Endothelial cell of umbilical vein (primary cell): ENCODE data around the gene RPS8. TPM values are rescaled to one million over a fixed set of nuclear protein-coding genes. Genes with fewer than 3 reads are reported as not detected.

Experiments used
- BruUV-seq: library from RNA; stranded (reverse); fragments of 400-500 nt; replicated peaks from 2 replicates; lab custom pipeline; 2021; lab: Mats Ljungman, UMichigan
- CTCF ChIA-PET: fragments of 300-600, 350-600 bp; sonication (Branson Sonifier 250); formaldehyde crosslinking; loops from one replicate; lab custom pipeline; 2021; ENCODE audit warnings: antibody characterized with exemption, inconsistent platforms; lab: Charles Lee
- POLR2A ChIA-PET: fragments of 300-600, 350-600 bp; sonication (Branson Sonifier 250); formaldehyde crosslinking; loops from one replicate; lab custom pipeline; 2021; ENCODE audit warnings: antibody characterized with exemption, inconsistent platforms; lab: Charles Lee
- DNase-seq: peaks from one replicate; pipeline ENCODE4 v3.0.0-alpha.2; 2011; ENCODE audit warnings: low read depth, low spot score
- FAIRE-seq: peaks from 2 replicates; lab custom pipeline; 2011; peaks lifted over from hg19 to GRCh38; lab: Jason Lieb, UNC
- H2AFZ ChIP-seq: 2 replicates; pipeline ENCODE4 v1.6.0; 2012; ENCODE audit warnings: low read depth, low read length, control low read depth, inconsistent platforms
- H3K27ac ChIP-seq: 2 replicates; pipeline ENCODE4 v1.5.1; 2011; ENCODE audit warnings: low read depth, mild to moderate bottlenecking, control low read depth, low read length, moderate library complexity; ENCODE audit not compliant: insufficient read depth
- H3K27me3 ChIP-seq, 2 experiments: 2 replicates each; pipeline versions ENCODE4 v1.6.0 to v1.6.1; 2011; ENCODE audit warnings: low read length in 2 of 2, mixed read lengths in 1 of 2; ENCODE audit not compliant: control insufficient read depth in 2 of 2, insufficient read depth in 2 of 2
- H3K36me3 ChIP-seq, 2 experiments: 2 replicates in 1 of 2; 3 replicates in 1 of 2; pipeline ENCODE4 v1.5.1; 2011; ENCODE audit warnings: low read length in 2 of 2, mild to moderate bottlenecking in 1 of 2, moderate library complexity in 1 of 2; ENCODE audit not compliant: control insufficient read depth in 2 of 2, insufficient read depth in 2 of 2; ENCODE audit errors: extremely low read depth in 1 of 2
- H3K4me1 ChIP-seq: 3 replicates; pipeline ENCODE4 v1.5.1; 2011; ENCODE audit warnings: mild to moderate bottlenecking, low read length; ENCODE audit not compliant: control insufficient read depth, insufficient read depth; ENCODE audit errors: extremely low read depth
- H3K4me2 ChIP-seq: 2 replicates; pipeline ENCODE4 v1.6.1; 2011; ENCODE audit warnings: low read length, control low read depth, mixed read lengths; ENCODE audit not compliant: insufficient read depth
- H3K4me3 ChIP-seq, 3 experiments: fragments of 200-600 bp in 1 of 3; sonication (generic), shearing (Covaris generic) in 1 of 3; replicated peaks in 1 of 3; 2 replicates each; pipeline ENCODE4 v1.5.1; 2011 to 2016; ENCODE audit warnings: control low read depth in 3 of 3, low read length in 3 of 3, mild to moderate bottlenecking in 2 of 3, inconsistent platforms in 1 of 3, low read depth in 1 of 3, moderate library complexity in 1 of 3; ENCODE audit not compliant: insufficient read depth in 1 of 3
- H3K79me2 ChIP-seq: 2 replicates; pipeline ENCODE4 v1.6.0; 2012; ENCODE audit warnings: low read length, inconsistent platforms; ENCODE audit not compliant: control insufficient read depth, insufficient read depth
- H3K9ac ChIP-seq: replicated peaks from 2 replicates; pipeline ENCODE3; 2011; ENCODE audit warnings: low read length, control low read depth; ENCODE audit not compliant: insufficient read depth; ENCODE audit errors: extremely low read depth
- H3K9me1 ChIP-seq: replicated peaks from 3 replicates; pipeline ENCODE4 v1.6.0; 2011; ENCODE audit warnings: mild to moderate bottlenecking, low read length; ENCODE audit not compliant: control insufficient read depth, insufficient read depth; ENCODE audit errors: extremely low read depth
- H3K9me3 ChIP-seq: replicated peaks from 2 replicates; pipeline ENCODE4 v1.5.1; 2012; ENCODE audit warnings: low read length, inconsistent platforms; ENCODE audit not compliant: control insufficient read depth, insufficient read depth
- H4K20me1 ChIP-seq: replicated peaks from 2 replicates; pipeline ENCODE3; 2011; ENCODE audit warnings: mild to moderate bottlenecking, low read length; ENCODE audit not compliant: control insufficient read depth, insufficient read depth; ENCODE audit errors: extremely low read depth
- CTCF ChIP-seq, 2 donors: IDR thresholded peaks; 1 replicate in 1 of 2; 2 replicates in 1 of 2; pipeline ENCODE4 v1.5.1; 2011; ENCODE audit warnings: low read length in 2 of 2, mild to moderate bottlenecking in 2 of 2, moderate library complexity in 2 of 2, control low read depth in 1 of 2, inconsistent platforms in 1 of 2, low read depth in 1 of 2; ENCODE audit not compliant: insufficient read depth in 1 of 2; ENCODE audit errors: extremely low read depth in 1 of 2
- EZH2 ChIP-seq: IDR thresholded peaks from 2 replicates; pipeline ENCODE4 v1.6.1; 2012; ENCODE audit warnings: borderline replicate concordance, low read depth, mild to moderate bottlenecking, moderate library complexity, low read length, inconsistent platforms; ENCODE audit not compliant: severe bottlenecking
- FOS ChIP-seq: IDR thresholded peaks from 2 replicates; pipeline ENCODE4 v1.6.1; 2011; ENCODE audit warnings: mild to moderate bottlenecking, low read length, moderate library complexity, borderline replicate concordance; ENCODE audit not compliant: insufficient read depth
- GATA2 ChIP-seq: IDR thresholded peaks from 2 replicates; pipeline ENCODE4 v1.7.0; 2011; ENCODE audit warnings: low read depth, mild to moderate bottlenecking, moderate library complexity, mixed read lengths, low read length; ENCODE audit not compliant: insufficient read length, insufficient read depth
- JUN ChIP-seq: IDR thresholded peaks from 2 replicates; pipeline ENCODE4 v1.6.1; 2011; ENCODE audit warnings: borderline replicate concordance, low read depth; ENCODE audit not compliant: insufficient read length, insufficient read depth
- MAX ChIP-seq: IDR thresholded peaks from 2 replicates; pipeline ENCODE4 v1.6.1; 2011; ENCODE audit not compliant: insufficient read depth, insufficient read length
- MYC ChIP-seq: IDR thresholded peaks from one replicate; pipeline ENCODE4 v1.6.1; 2011; ENCODE audit warnings: mild to moderate bottlenecking, low read depth, low read length
- POLR2A ChIP-seq: IDR thresholded peaks from 2 replicates; pipeline ENCODE4 v1.6.1; 2012; ENCODE audit warnings: low read depth, mild to moderate bottlenecking, control low read depth, low read length
- POLR2AphosphoS5 ChIP-seq: IDR thresholded peaks from 2 replicates; pipeline ENCODE4 v1.6.1; 2012; ENCODE audit warnings: low read depth, mild to moderate bottlenecking, control low read depth, low read length, moderate library complexity; ENCODE audit not compliant: insufficient read depth
- dilution Hi-C: fragments of 300-500 bp; cut with MboI; formaldehyde crosslinking; loops from one replicate; pipeline ENCODE4 v1.15.0; 2019; ENCODE audit warnings: low sequenced_read_pairs; ENCODE audit not compliant: extremely low pct_ligation_motif_present
- intact Hi-C: fragments of 100-400 bp; cut with micrococcal nuclease; formaldehyde crosslinking; loops from one replicate; pipeline ENCODE4 v1.10.0; 2022
- polyA plus RNA-seq, 4 experiments: library from polyadenylated mRNA; depleted of rRNA in 3 of 4; stranded (reverse) in 3 of 4; unstranded in 1 of 4; fragments of >200 nt; gene quantifications; 2 replicates each; pipeline versions ENCODE4 v1.2.1 to v1.2.3, GENCODE V29; 2011 to 2012; ENCODE audit warnings: missing spikeins in 1 of 4
- total RNA-seq: library from RNA; stranded (reverse); gene quantifications from 2 replicates; pipeline ENCODE4 v1.2.3, GENCODE V29; 2021

RPS8 gene
- total and polyA plus RNA-seq, 2 donors (not counting 3 experiments of a cell fraction or from before 2014, with no cell fraction given) = 1,842 to 2,306 TPM

- Histone ChIP-seq H3K36me3 (peaks cover 17 to 22% of the 10 kb centered on the region in 2 experiments), H4K20me1 (no peaks in the 10 kb centered on the region), H3K4me1 (peaks cover 16% of the 10 kb centered on the region), H3K27ac (peak overlapping the region; percentile 90), H3K4me3 (peak overlapping the region; percentile 42 to 93 (median 88)), H3K27me3 (no peaks in the 10 kb centered on the region), H3K9me3 (no peaks in the 10 kb centered on the region), H3K9me1 (no peaks in the 10 kb centered on the region), H3K79me2 (peaks cover 40% of the 10 kb centered on the region), H3K9ac (peak overlapping the region; percentile 96), H2AFZ (no peak overlapping the region), H3K4me2 (peak overlapping the region; percentile 75)
- ChIA-PET CTCF (interaction anchor here (0.9 to 2.1 kb wide), 4 partner anchors 10 to 45 kb away, joined by 3 to 8 read pairs (median 5); partner anchors contain the start of genes PLK3 and RNU5D-1), POLR2A (interaction anchor here (0.6 to 2.9 kb wide), 20 partner anchors 8 to 724 kb away, joined by 3 to 18 read pairs (median 4); partner anchors contain the start of genes BTBD19, CCDC163, DYNLT4 and HECTD3)
- FAIRE-seq (no peak), DNase-seq (peak; percentile 36)
- TF ChIP-seq JUN (no peak), POLR2A (no peak), POLR2AphosphoS5 (no peak), MYC (no peak), EZH2 (no peak), CTCF (IDR thresholded peaks at IDR 0.05; ENCODE audit: extremely low read depth in 1 of 2, insufficient read depth in 1 of 2, low read depth in 1 of 2, low read length in 2 of 2) (no peak), GATA2 (no peak), FOS (no peak), MAX (no peak)
- intact Hi-C loops = loop anchor here (1.0 to 2.0 kb wide), 3 partner anchors 25 to 45 kb away; partner anchors contain the start of genes KIF2C, PLK3 and RNU5D-1
- dilution Hi-C loops = no loop called here
- no TSS peak for BruUV-seq
These were observed 790 bp downstream of the RPS8 start for GRCh38 chr1:44775930-44776729.
